A549 treated with RU486 at 1 μM for 4 hours (cell line): ENCODE results near the gene COPS2. TPM values are rescaled to one million over a fixed set of nuclear protein-coding genes. Genes with fewer than 3 reads are reported as not detected.

Experiments used
- total RNA-seq: library from RNA; stranded (reverse); fragments of 200-300 nt; extraction: Qiagen RNA extraction; gene quantifications from 5 replicates; pipeline ENCODE4 v1.2.3, GENCODE V29; 2022; ENCODE audit warnings: low read depth

COPS2 gene
- total RNA-seq: 24.0 to 108 TPM (median 60.4 TPM) in 5 replicates

DNA sequence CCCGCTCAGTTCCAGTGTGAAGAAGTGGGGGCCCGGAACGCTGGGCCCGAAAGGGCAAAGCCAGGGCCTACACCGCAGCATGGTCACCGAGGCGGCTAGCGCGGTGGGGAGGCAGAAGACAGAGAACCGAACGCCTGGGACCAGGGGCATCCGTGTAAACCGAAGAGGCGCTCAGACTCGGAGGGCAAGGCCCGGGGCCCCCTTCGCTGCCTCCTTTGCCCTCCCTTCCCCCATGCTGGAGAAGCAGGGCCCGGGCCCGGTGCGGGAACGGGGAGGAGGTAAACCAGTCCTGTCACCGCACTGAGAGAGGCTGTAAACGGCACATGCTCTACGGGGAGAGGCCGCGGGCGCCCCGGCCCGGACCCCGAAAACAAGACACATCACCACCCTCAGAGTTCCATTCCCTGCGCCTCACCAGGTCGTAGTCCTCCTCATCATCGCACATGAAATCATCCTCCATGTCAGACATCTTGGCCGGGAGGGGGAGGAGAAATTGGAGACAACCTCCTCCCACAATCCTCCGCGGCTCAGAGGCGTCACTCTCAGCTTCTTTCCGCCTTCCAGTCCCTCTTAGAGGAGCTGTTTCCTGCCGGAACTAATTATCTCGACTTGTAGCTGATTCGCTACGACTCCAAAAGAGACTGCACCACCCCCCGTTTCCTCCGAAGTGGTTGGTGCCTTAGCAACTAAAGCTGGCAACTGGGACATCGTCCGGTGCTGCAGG is at the start of gene COPS2:
TSS of gene COPS2 (minus strand) at position 490 of the 724 bp plus-strand sequence. CDS start at position 469, 21 bp downstream.

GRCh38 chr15:49169880-49170597 is 14.6 kb upstream of the COPS2 start, which contains the start of gene GALK2:
Gene GALK2, plus strand, starts transcription at chr15:49170247. Its CDS starts 76 bp downstream, at chr15:49170323.

Other genes with a start within 250 kb of the COPS2 start
- 0.74 to 1.3 TPM (median 0.94 TPM) in 5 replicates for gene SHC4, start 191.7 kb downstream of the COPS2 start, total RNA-seq
- 3.8 to 9.0 TPM (median 8.3 TPM) in 5 replicates for gene SECISBP2L, start 109.2 kb downstream of the COPS2 start, total RNA-seq
- gene GALK2, start 14.6 kb upstream of the COPS2 start, total RNA-seq: 18.1 to 26.8 TPM (median 20.5 TPM) in 5 replicates